Stimulated activated CD4-positive, alpha-beta T cell treated with anti-CD3 and anti-CD28 coated beads, Interleukin-4, amount 100 ng/mL, for 48 hours (primary cell): Measurements from ENCODE around the gene ABCB11.
A peak's percentile ranks its signal among the peaks of the same experiment; 100 is the strongest.
"Not testable (repeated sequence)": the region's sequence is repeated elsewhere in the genome, so short reads cannot be mapped to it uniquely, and the experiment has no call there.

ENCODE experiments used
- DNase-seq, 2 donors: peaks; one replicate each; pipeline ENCODE4 v3.0.0-alpha.2; 2020; ENCODE audit warnings: low read depth in 2 of 2

The ABCB11 gene

DNA sequence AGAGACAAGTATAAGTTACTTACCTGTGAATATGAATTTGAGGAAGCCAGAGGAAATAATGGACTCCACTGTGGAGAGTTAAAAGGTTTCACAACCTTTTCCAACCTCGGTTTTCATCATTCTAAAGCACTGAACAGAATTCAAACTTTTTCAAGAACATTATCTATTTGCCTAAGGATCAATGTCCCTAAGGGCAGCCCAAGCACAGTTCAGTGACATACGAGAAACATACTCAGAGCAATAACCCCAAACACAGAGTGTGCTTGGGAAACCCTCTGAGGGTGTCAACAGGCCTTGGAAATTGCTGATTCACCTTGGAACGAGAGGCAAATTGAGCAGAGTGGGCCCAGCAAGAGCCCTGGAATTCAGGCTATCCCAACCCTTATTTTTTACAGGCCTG lies at the start of gene ABCB11:
ABCB11 (minus strand) TSS at position 123 of the 400 bp plus-strand sequence. CDS start 13,199 bp downstream, outside the sequence.
- DNase-seq: no peak

DNA sequence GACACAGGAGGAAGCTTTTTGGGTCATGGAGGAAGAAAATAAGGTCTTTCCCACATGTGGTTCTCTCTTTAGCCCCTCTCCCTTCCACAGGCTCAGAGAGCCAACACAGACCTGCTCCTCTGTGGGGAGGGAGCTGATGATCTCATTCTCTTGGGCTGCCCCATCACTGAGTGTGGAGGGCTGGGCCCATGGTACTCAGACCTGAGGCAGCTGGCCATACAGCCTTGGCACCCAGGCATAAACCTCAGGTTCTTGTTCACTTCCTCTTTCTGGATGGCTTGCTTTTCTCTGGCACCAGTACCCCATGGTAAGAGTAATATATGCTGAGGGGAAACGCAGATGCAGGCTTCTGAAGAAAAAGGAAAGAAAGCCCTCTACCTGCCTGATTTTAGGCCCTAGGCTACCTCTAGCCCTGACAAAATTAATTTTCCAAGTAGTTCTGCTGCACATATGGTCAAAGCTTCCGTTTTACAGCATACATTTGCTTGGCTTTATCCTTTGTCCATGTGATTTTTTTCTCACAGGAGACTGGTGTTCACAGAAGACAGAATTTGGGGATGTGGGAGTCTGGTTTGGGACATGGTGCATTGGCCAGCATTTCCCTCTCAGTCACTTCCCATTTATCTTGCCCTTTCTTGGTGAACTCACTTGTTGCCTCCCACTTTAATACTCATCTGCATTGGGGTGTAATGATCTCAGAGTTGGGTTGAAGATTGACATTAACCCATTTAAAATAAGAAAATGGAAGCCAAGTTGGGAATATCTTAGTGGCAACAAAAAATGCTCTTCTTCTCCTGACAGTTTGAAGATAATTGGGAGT lies 49.3 kb upstream of the ABCB11 start:
- DNase-seq: no peak

DNA sequence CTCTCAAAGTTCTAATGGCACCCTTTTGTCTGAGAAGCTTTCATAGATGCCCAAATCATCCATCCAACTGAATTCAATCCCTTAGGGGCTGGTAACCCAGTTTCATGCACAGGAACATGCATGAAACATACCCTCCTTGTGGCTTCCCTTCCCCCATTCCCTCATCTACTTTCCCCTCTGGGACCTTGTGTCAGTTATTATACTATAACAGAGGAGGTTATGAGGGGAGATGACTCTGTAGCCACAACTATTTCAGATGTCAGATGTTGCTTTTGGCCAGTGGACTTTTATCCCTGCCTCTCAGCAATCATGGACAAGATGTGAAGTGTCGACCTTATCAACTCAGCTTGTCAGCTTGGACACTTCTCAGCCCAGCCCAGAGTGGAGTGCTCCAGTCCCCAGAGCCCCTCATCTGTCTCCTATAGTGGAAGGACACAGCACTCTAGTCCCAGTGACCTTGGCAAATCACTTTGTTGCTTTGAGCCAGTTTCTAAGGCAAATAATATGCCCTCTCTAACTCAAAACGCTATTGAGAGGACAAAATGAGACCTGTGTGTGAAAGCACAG lies 46.6 kb upstream of the ABCB11 start:
- DNase-seq: no peak

DNA sequence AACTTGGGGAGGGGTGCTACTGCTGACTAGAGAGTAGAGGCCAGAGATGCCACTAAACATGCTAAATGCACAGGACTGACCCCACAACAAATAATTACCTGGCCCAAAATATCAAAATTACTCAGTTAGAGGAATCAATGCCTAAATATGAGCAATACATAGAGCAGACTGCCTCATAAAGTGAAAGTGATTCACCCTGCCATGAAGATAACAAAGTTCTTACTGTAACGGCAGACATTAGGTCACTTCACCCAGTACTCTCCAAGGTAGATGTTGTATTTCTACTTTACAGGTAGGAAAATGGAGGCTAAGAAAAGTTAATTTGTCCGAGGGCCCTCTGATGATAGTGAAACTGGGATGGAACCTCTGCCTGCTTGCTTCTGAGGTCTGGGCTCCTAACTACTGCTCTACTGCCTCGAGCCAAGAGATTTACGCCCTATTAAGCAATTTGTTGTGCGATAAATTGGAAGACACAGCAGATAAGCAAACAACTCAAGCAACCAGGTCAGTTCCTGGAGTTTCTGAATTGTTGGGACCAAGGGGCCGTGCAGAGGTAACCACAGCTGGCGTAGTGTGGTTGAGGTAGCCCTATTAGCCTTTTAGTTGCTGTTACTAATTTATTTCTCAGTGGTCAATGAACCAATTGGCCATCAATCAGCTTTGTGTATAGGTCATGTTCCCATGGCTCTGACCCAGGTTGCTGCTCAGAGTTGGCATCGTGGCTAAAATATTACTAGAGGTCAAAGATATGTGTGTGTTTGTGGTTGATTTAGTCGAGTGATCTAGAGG lies 43.0 kb upstream of the ABCB11 start:
- no peak for DNase-seq

DNA sequence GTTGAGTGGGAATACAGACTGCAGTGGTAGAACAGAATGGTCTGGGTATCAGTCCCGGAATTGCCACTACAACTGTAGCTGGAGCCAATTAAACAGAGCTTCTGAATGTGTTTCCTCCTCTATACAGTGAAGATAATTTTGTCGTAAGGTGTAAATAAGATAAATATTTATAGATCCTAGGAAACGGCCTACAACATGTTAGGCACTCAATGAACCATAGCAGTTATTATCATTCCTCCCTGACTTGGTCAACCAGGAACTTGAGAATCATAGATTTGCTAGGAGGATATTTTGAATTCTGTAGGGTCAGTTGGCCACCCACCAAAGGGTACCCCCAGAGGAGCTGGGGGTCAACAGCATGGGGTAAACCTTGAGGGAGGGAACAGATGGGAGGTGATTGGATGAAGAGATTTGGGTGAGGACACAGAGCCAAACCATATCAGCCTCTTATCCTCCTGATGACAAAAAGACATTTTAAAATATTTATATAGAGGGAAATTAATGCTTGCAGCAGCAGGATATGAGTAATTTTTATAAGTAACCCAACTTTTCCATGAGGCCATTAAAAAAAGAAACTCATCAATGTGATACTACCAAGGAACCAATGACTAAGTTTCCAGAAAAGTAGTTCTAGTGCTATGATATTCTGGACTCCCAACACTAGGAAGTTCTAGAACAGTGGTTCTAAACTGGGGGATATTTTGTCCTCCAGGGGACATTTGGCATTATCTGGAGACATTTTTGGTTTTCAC lies 42.3 kb upstream of the ABCB11 start:
- no peak for DNase-seq

DNA sequence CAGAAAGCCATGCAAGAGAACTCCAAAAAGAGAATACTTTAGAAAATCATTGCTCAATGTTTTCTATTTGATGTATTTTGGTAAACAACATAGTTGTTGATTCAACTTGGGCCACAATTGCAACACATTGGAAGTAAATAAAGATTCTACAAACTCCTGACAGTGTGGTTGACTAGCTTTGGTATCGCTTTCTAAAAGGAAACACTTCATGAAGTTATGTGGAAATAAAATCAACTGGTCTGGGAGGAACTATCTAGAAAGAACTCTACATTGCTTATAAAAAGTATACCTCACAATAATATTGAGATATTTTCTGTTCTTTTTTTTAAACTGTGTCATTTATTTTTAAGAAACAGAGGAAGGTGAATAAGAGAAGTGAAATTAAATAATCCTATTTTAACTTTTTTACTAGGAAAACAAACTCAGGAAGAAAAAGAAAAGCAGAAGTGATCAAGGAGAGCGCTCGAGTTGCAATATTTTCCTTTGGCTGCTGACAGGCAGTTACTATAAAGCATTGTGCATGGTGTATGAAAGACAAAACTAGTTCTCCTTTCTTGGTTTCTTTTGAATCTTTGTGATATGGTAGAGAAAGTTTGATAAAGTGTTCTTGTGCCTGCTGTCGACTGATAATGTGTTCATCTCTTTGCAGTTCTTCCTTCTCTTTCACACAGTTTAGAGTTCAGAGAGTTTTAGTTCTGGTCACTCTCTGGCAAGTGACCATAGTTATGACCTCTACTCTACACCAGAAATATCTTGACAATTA lies 41.2 kb upstream of the ABCB11 start:
- no peak for DNase-seq

DNA sequence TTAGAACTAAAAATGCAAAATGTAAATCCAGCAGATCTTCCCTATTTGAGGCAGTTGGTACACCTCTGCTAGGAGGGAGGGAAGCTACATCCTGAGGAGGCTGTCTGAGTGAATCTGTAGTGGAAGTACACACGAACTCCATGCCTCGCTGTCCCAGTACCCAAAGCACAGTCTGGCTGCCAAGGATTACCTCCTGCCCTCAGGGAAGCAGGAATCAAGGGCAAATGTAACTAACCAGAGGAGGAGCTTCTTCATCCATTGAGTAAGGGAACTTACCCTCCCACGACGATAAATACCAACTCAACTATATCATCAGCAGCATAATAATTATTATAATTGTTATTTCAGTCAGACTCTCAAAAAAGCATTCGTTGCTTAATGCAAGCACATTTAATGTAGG lies 40.3 kb upstream of the ABCB11 start:
- DNase-seq: no peak

DNA sequence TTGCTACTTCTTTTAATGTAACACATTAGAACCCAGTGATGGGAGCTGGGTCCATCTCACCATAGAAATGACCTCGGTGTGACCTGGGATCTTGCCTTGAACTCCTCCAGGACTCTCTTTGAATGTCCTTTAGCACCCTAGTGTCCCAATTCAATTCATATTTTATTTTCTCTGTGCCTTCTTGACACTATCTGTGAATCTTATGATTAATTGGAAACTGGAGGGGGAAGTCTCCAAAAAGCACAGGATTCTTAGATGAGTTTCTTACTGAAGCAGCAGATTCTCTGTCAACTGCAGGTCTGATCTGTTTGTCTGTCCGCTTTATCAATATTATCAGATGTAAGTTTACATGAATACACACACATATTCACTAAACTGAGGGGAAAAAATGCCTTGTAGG lies 38.7 kb upstream of the ABCB11 start:
- no peak for DNase-seq

DNA sequence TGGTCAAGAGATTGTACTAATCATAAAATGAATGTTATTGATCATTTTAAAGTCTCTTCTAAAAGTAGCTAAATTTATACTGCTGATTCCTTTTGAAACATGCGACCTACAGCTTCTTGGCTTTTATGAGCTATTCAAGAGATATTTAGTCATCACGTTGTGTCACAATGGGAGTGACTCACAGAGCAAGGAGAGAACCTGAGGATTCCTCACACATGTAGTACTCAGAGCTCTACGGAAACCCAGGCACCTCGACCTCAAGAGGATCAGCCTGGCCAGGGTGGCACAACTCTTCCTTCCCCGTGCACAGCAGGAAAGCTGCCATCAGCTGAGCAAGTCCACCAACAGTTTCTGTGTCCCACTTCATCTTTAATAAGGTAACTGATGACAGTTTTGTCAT lies 38.2 kb upstream of the ABCB11 start, which contains the start of gene DHRS9:
DHRS9 (plus strand) TSS at position 223 of the 400 bp plus-strand sequence. CDS start 12,019 bp downstream, outside the sequence.
- DNase-seq: peak; percentile 9 to 36

DNA sequence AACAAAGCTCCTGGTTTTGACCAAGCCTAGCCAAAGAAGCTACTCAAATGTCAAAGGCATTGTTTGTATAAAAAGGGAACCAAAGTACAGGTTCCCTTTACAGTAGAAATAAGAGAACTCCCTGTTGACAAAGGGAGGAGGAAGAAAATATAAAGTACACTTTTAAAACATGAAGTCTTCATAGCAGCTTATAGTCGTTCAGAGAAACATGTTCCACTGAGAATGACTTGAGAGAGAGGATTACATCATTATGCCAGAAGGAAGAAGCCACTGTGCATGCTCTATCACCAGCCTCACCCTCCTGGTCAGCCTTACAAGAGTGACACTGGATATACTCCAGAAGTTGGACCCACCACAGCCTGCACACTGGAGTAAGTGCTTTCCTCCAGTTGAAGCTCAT lies 35.8 kb upstream of the ABCB11 start:
- DNase-seq: no peak

DNA sequence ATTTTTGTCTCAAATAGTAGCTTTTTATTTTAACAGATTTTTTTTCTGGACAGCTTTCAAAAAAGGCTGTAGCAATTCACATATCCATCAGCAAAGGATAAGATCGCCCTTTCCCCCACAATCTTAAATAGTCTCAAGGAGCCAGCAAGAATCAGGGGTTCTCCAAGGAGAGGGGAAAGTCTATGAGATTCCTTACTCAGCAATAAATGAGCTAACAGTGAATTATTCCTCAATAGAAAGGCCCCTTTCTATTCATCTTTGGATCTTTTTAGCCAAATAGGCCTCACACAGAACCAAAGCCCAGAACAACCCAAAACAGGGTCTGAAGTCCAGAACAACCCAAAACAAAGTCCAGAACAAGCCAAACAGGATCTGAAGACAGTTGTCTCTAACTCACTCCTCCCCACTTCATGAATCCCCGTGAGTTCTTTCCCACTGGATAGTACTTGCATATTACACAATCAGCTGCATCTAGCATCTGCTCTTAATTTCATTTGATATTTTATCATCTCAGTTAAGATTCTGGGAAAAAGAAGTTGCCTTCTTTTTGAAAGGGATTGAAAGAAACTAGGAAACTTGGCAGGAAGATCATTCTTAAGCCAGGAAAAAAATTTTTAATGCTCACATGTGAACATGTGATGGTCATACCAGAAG lies 34.9 kb upstream of the ABCB11 start:
- no peak for DNase-seq

DNA sequence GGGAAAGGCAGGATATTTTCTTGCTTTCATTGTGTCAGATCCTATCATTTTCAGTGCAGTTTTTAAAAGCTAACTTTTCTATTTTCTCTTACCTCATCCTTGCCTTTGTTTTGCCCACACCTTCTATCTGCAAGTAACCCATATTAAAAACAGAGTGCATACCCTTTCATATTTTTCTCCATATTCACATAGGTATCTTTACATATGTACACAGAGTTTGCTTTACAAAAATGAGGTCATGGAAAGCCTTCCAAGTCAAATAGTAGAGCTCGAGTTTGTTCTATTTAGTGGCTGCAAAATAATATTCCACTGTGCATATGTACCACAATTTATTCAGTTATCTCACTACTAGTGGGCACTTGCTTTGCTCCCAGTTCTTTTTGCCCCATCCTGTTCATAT lies 34.3 kb upstream of the ABCB11 start:
- DNase-seq: no peak

DNA sequence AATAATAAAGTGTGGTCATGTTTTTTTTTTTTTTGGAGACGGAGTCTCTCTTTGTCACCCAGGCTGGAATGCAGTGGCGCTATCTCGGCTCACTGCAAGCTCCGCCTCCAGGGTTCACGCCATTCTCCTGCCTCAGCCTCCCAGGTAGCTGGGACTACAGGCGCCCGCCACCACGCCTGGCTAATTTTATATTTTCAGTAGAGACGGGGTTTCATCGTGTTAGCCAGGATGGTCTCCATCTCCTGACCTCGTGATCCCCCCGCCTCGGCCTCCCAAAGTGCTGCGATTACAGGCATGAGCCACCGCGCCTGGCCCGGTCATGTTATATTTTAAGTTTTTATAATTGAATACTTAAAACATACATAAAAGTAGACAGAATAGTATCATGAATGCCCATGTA lies 33.1 kb upstream of the ABCB11 start:
- not testable (repeated sequence) for DNase-seq

DNA sequence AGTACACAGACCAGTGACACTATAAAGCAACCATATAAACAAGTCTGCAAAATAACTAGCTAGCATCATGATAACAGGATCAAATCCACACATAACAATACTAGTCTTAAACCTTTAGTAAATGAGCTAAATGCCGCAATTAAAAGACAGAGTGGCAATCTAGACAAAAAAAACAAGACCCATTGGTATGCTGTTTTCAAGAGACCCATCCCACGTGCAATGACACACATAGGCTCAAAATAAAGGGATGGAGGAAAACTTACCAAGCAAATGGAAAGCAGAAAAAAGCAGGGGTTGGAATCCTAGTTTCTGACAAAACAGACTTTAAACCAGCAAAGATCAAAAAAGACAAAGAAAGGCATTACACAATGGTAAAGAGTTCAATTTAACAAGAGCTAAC lies 23.5 kb upstream of the ABCB11 start:
- not testable (repeated sequence) for DNase-seq

DNA sequence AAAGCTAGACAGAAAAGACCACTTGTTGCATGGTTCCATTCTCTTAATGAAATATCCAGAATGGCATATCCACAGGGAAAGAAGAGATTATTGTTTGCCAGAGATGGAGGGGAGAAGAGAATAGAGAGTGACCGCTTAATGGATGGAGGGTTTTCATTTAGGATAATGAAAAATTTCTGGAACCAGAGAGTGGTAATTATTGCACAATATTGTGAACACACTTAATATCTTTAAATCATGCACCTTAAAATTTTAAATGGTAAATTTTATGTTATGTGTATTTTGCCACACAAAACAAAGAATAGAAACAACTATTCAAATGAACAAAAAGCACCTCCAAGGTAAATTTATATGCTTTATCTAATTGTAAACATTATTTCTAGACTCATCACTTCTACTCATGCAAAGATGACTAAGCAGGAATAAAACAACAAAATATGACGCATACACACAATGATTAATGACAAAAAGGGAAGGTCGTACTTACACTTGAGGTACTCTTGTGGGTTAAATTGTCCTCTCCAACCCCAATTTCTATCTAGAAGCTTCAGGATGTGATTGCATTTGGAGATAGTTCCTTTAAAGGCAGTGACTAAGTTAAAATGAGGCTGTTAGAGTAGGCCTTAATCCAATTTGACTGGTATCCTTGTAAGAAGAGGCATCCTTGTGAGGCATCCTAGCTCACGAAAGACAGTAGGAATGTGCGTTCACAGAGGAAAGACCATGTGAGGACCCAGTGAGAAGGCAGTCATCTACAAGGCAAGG lies 19.5 kb upstream of the ABCB11 start:
- DNase-seq: no peak

DNA sequence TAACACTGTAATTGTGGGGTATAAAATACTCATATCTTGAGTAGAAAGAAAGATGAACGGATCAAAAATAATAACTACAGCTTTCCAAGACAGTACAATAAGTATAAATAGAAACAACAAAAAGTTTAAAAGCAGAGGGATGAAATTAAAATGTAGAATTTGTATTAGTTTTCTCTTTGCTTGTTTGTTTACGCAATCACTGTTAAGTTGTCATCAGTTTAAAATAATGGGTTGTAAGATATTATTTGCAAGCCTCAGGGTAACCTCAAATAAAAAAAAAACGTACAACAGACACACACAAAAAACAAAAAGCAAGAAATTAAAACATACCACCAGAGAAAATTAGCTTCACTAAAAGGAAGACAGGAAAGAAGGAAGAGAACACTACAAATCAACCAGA lies 18.0 kb upstream of the ABCB11 start:
- no peak for DNase-seq

DNA sequence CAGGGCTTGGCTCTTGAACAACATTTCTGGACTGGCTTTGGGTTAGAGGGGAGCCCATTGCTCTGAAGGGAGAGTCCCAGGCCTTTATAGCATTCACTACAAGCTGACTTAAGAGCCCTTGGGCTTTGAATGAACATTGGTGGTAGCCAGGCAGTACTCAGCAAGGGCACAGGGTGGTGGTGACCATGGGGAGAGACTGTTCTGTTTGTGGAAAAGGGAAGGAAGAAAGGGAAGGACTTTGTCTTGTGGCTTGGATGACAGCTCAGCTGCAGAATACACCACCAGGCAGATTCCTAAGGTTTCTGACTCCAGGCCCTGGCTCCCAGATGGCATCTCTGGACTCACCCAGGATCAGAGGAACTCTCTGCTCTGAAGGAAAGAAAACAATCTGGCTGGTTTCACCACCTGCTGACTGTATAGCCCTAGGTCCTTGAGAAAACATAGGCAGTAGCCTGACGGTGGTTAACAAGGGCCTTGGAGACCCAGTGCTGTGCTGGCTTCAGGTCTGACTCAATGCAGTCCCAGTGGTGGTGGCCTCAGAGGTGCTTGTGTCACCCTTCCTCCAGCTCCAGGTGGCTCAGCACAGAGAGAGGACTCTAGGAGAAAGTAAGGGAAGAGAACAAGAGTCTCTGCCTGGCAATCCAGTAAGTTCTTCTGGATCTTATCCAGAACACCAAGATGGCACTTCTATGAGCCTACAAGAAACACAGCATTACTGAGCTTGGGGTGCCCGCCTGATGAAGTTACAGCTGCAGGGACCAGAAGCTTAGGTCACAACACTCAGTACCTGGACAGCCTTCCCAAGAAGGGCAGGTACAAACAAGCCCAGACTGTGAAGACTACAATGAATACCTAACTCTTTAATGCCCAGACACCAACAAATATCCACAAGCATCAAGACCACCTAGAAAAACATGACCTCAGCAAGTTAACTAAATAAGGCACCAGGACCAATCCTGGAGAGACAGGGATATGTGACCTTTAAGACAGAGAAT lies 16.4 kb upstream of the ABCB11 start:
- no peak for DNase-seq

DNA sequence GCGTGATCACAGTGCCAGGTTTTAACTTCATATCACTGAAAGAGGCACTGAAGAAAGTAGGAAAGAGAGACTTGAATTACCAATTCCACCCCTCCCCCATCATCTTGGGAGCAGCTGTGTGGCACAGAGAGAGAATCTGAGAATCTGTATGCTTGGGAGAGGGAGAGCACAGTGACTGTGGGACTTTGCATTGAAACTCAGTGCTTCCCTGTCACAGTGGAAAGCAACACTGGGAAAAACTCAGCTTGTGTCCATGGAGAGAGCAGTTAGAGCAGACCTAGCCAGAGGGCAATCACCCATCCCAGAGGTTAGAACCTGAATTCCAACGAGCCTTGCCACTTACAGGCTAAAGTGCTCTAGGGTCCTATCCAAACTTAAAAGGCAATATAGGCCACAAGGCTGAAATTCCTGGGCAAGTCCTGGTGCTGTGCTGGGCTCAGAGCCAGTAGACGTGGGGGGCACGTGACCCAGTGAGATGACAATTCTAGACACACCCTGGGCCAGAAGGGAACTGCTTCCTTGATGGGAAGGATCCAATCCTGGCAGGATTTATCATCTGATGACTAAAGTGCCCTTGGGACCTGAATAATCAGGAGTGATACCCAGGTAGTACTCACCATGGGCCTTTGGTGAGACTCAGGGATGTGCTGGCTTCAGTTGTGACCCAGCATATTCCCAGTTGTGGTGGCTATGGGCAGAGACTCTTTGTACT lies 15.5 kb upstream of the ABCB11 start:
- DNase-seq: no peak
